T-helper 17 cell (primary cell): Measurements from ENCODE around the gene SNTG2. TPM values are rescaled to one million over a fixed set of nuclear protein-coding genes. Genes with fewer than 3 reads are reported as not detected.
"Not testable (repeated sequence)": the region's sequence is repeated elsewhere in the genome, so short reads cannot be mapped to it uniquely, and the experiment has no call there.

Experiments used
- ATAC-seq: fragments of 150-1000 bp; cut with Tn5 transposase; 2 replicates; pipeline ENCODE4 v1.10.0; 2021; ENCODE audit warnings: mild to moderate bottlenecking, moderate library complexity
- DNase-seq, 3 donors: peaks; one replicate each; pipeline versions ENCODE4 v3.0.0 to v3.0.0-alpha.2; 2020 to 2021
- H3K9me3 ChIP-seq: one replicate; pipeline ENCODE4 v1.7.0; 2013; ENCODE audit warnings: low read length, mild to moderate bottlenecking; ENCODE audit not compliant: control insufficient read depth, poor library complexity, severe bottlenecking
- H3K27ac Mint-ChIP-seq: one replicate; pipeline ENCODE4 v1.8.0; 2022; ENCODE audit warnings: mild to moderate bottlenecking, moderate library complexity, mixed read lengths
- H3K27me3 Mint-ChIP-seq: one replicate; pipeline ENCODE4 v1.8.0; 2022; ENCODE audit warnings: mixed read lengths
- H3K36me3 Mint-ChIP-seq: one replicate; pipeline ENCODE4 v1.8.0; 2022; ENCODE audit warnings: low read depth, mixed read lengths
- H3K4me1 Mint-ChIP-seq: one replicate; pipeline ENCODE4 v1.8.0; 2022; ENCODE audit warnings: mild to moderate bottlenecking, mixed read lengths
- H3K4me3 Mint-ChIP-seq: one replicate; pipeline ENCODE4 v1.8.0; 2022; ENCODE audit warnings: mild to moderate bottlenecking, moderate library complexity, mixed read lengths
- total RNA-seq, 4 donors: library from RNA in 2 of 4; stranded (reverse) in 2 of 4; gene quantifications; one replicate each; pipeline ENCODE4 v1.2.3 and lab custom pipeline; 2022 to 2026

Gene SNTG2
- total RNA-seq, 2 donors from 2014 or later = 2.0 to 6.3 TPM

DNA sequence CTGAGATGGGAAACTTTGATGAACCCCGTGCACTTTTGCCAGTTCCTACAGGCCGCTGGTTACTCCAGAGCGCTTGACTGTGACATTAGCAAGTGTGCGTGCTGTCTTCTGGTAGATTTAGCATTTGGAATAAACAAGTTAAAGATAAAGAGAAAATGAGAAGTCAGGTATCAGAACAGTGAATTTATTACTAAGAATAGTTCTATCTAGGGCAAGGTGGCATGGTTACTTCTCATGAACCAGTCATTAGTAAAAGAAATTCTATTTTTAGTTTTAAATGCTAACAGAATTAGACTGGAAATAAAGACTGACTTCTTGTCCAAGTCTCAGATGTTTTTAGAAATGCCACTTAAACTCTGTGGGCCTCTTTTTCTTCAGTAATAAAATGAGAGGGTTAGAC lies 258.6 kb downstream of the SNTG2 start:
- H3K4me3 Mint-ChIP-seq = no peak overlapping the region
- no peaks in the 10 kb centered on the region for H3K27me3 Mint-ChIP-seq
- H3K36me3 Mint-ChIP-seq = no peaks in the 10 kb centered on the region
- H3K9me3 ChIP-seq = peaks cover 2% of the 10 kb centered on the region
- ATAC-seq (no peak), DNase-seq (no peak)
- H3K27ac Mint-ChIP-seq = no peak overlapping the region
- no peaks in the 10 kb centered on the region for H3K4me1 Mint-ChIP-seq

DNA sequence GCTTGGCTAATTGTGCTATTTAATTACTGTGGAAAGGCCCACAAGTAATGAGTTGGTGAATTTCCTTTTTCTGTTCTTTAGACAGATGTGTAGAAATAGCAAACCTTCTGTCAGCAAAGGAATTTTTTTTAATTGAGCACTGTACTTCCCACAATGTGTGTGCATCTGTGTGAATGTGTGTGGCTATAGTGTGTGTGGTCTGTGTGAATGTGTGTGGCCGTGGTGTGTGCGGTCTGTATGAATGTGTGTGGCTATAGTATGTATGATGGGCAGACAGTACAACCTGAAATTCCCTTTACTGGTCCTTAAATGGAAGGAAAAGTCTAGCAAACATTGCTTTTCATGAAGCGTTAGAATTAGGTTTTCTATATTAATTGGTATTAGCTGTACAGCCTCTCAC lies 259.1 kb downstream of the SNTG2 start:
- H3K36me3 Mint-ChIP-seq = no peaks in the 10 kb centered on the region
- no peak overlapping the region for H3K27ac Mint-ChIP-seq
- no peak overlapping the region for H3K4me3 Mint-ChIP-seq
- DNase-seq (no peak), ATAC-seq (no peak)
- no peaks in the 10 kb centered on the region for H3K4me1 Mint-ChIP-seq
- H3K9me3 ChIP-seq = peaks cover 2% of the 10 kb centered on the region
- H3K27me3 Mint-ChIP-seq = no peaks in the 10 kb centered on the region

DNA sequence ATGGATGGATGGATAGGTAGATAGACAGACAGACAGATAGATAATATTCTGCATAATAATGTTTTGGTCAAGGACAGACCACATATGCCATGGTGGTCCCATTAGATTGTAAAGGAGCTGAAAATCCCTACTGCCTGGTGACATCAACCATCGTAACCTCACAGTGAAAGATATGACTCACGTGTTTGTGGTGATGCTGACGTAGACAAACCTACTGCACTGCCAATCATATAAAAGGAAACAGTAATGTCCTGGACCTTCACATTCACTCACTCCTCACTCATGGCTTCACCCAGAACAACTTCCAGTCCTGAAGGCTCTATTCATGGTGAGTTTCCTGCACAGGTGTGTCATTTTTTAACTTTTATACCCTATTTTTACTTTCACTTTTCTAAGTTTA lies 259.7 kb downstream of the SNTG2 start:
- no peaks in the 10 kb centered on the region for H3K4me1 Mint-ChIP-seq
- H3K36me3 Mint-ChIP-seq = no peaks in the 10 kb centered on the region
- DNase-seq (no peak), ATAC-seq (no peak)
- peaks cover 2% of the 10 kb centered on the region for H3K9me3 ChIP-seq
- H3K27me3 Mint-ChIP-seq = no peaks in the 10 kb centered on the region
- H3K4me3 Mint-ChIP-seq = no peak overlapping the region
- no peak overlapping the region for H3K27ac Mint-ChIP-seq

DNA sequence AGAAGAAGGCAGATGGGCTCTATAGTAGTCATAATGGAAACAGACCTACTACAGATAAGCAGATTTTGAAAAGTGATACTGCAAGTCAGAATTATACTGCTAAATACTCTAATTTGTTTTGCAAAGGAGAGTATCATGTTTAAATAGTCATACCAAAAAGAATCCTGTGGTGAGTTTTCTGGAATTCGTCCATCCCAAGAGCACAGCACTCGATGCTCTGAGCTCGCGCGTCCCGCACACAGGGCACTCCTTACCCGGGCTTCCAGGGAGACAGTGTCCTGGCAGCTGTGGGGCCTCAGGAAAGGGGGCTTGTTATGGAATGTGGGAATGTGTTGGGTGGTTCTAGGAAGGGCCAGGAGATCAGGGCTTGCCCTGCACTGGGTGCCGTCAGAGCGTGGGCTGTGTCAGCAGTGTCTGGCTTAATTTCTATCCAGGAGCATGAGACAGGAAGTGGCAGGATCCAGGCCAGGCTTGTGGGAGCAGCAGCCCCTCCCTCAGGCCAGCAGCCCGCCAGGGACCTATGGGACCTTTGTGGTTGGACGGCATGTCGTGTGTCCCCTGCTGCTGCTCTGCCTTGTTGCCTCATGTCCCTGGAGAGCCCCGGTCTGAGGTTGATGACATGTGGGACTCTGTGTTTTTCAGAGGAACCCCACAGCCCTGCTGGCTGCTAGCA lies 269.4 kb downstream of the SNTG2 start:
- Mint-ChIP-seq H3K36me3 (no peaks in the 10 kb centered on the region), H3K27ac (no peak overlapping the region), H3K27me3 (no peaks in the 10 kb centered on the region), H3K4me1 (peaks cover 3% of the 10 kb centered on the region), H3K4me3 (no peak overlapping the region)
- ATAC-seq (no peak), DNase-seq (no peak)
- no peaks in the 10 kb centered on the region for H3K9me3 ChIP-seq

DNA sequence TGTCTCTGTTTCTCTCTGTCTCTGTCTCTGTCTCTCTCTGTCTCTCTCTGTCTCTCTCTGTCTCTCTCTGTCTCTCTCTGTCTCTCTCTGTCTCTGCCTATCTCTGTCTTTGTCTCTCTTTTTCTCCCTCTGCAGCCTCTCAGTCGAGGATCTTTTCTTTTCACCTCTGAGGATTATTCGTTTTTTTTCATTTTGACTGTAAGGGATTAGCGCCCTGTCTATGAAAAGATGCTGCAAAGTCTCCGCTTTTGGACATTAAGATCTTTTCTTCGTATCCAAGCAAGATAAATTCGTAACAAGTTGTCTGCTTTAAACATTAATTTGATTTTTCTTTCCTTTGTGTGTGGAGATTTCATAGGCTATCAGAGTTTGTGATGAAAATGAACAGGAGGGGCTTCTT lies 271.4 kb downstream of the SNTG2 start:
- Mint-ChIP-seq H3K4me1 (peaks cover 3% of the 10 kb centered on the region), H3K4me3 (peak overlapping the region; percentile 10), H3K27ac (peak overlapping the region; percentile 65), H3K36me3 (no peaks in the 10 kb centered on the region), H3K27me3 (no peaks in the 10 kb centered on the region)
- no peak for DNase-seq
- H3K9me3 ChIP-seq = no peaks in the 10 kb centered on the region
- ATAC-seq = no peak

DNA sequence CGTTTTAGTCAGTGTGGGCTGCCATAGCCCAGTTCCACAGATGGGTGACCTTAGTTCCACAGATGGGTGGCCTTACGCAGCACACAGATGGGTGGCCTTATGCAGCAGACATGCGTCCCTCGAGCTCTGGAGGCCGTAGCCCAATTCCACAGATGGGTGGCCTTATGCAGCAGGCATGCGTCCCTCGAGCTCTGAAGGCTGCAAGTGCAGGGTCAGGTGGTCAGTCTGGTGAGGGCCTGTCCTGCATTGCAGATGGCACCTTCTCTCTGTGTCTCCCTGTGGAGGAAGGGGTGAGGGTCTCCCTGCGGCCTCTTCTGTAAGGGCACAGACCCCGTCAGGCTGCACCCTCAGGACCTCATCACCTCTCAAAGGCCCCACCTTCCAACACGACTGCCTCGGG lies 273.1 kb downstream of the SNTG2 start:
- H3K9me3 ChIP-seq = no peaks in the 10 kb centered on the region
- Mint-ChIP-seq H3K4me1 (peaks cover 6% of the 10 kb centered on the region), H3K27me3 (no peaks in the 10 kb centered on the region), H3K36me3 (no peaks in the 10 kb centered on the region), H3K27ac (no peak overlapping the region), H3K4me3 (no peak overlapping the region)
- DNase-seq = no peak
- ATAC-seq = no peak

DNA sequence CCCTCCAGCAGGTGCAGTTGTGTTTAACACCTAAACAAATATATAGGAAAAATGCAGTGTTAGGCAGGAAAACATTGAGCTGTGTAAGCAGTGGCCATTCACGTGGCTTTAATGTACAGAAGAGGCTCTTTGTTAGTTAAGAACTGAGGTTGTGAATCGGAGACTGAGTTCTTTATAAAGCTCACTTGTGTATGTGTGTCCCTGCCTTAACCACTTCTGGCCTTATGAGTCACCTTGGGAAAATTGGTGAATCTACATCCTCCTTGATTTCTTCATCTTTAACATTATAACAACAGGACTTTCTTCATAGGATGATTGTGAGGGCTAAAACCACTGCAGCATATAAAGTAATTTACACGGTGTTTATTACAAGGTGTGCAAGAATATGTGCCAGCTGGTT lies 274.3 kb downstream of the SNTG2 start:
- Mint-ChIP-seq H3K27ac (no peak overlapping the region), H3K4me1 (peaks cover 7% of the 10 kb centered on the region), H3K4me3 (no peak overlapping the region), H3K36me3 (no peaks in the 10 kb centered on the region), H3K27me3 (no peaks in the 10 kb centered on the region)
- no peaks in the 10 kb centered on the region for H3K9me3 ChIP-seq
- DNase-seq = no peak
- no peak for ATAC-seq

DNA sequence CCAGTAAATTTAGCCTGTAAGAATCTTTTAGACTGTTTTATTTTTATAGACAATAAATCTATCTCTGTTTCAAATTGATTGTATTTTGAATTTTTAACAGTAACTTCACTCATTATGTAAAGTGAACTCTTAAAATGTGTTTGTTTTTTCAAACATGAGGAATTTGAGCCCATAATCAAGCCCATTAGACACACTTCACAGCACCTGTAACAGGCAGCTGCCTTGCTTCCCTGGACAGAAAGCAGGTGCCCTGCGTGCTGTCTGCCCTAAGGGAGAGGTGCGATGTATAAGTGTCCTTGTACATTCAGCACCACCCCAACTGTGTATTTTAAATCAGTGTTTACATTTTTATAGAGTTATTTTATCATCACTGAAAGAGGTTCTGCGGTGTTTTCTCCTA lies 276.1 kb downstream of the SNTG2 start:
- ATAC-seq (no peak), DNase-seq (no peak)
- no peak overlapping the region for H3K27ac Mint-ChIP-seq
- H3K4me3 Mint-ChIP-seq = no peak overlapping the region
- H3K27me3 Mint-ChIP-seq = no peaks in the 10 kb centered on the region
- no peaks in the 10 kb centered on the region for H3K36me3 Mint-ChIP-seq
- H3K9me3 ChIP-seq = no peaks in the 10 kb centered on the region
- H3K4me1 Mint-ChIP-seq = peaks cover 9% of the 10 kb centered on the region

DNA sequence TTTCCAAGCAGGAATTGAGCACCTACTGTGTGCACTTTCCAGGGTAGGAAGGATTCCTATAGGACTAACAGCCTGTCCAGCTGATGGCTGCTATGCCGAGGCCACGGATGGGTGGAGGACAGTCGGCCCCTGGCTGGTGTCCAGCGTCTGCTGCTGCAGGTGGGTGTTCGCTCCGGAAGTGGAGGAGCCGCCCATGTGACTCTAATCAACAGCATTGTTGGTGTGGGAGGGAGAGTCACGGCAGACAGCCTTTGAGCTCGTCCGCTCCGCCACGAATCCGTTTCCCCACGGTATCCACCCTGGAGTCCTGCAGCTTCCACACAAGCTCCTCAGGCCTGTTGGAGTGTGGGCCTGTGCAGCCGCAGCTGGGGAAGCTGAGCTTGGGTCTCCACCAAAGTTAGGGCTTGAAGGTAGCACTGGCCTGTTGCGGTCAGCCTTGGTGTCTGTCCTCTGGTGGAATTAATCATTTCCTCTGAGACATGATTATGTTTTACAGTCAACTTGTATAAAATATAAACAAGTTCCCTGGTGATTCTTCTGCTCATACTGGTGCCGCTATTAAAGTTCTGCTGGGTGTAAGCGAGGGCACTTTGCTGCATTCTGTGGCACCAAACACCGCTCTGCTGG lies 276.7 kb downstream of the SNTG2 start:
- no peak for DNase-seq
- ATAC-seq = no peak
- Mint-ChIP-seq H3K27ac (no peak overlapping the region), H3K36me3 (no peaks in the 10 kb centered on the region), H3K27me3 (no peaks in the 10 kb centered on the region), H3K4me3 (no peak overlapping the region), H3K4me1 (peaks cover 9% of the 10 kb centered on the region)
- H3K9me3 ChIP-seq = no peaks in the 10 kb centered on the region

DNA sequence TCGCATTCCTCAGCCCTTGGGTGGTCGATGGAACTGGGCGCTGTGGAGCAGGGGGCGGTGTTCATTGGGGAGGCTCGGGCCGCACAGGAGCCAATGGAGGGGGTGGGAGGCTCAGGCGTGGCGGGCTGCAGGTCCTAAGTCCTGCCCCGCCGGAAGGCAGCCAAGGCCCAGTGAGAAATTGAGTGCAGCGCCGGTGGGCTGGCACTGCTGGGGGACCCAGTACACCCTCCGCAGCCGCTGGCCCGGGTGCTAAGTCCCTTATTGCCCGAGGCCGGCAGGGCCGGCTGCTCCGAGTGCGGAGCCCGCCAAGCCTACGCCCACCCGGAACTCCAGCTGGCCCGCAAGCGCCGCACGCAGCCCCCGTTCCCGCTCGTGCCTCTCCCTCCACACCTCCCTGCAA lies 278.9 kb downstream of the SNTG2 start:
- ATAC-seq, H3K9me3 ChIP-seq, H3K36me3 Mint-ChIP-seq, H3K27ac Mint-ChIP-seq, H3K27me3 Mint-ChIP-seq, DNase-seq, H3K4me1 Mint-ChIP-seq, H3K4me3 Mint-ChIP-seq: not testable (repeated sequence)

DNA sequence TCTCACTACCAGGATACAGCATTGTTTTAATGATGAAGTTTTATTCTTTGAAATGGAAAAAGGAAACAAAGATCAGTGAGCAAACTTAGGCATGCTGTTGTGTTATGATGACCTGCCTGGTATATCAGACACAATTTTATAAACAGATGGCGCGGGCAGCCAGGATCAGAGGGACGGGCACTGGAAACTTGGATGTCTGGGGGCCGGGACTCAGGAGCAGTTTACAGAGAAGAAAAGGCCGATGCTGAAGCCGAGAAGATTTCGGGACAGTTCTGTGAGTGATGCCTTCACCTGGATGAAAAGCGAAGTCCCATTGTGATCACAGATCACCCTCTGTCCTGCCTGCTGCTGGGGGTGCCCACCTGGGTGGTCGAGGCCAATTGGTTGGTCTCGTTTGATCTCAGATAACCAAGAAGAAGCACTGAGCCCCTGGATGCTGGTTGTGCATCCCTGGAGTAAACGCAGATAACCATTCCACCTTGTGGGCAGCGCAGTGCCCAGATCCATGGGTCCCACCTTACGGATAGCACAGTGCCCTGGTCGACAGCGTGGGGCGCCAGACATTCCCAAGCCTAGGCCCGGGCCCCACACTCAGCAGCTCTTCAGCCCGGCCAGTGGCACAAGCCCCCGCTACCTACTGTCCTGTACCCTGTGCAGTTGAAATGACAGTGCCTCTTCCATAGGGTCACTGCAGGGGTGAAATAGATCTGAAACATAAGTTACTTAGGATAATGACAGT lies 279.7 kb downstream of the SNTG2 start:
- no peak overlapping the region for H3K4me3 Mint-ChIP-seq
- no peaks in the 10 kb centered on the region for H3K9me3 ChIP-seq
- no peaks in the 10 kb centered on the region for H3K36me3 Mint-ChIP-seq
- no peaks in the 10 kb centered on the region for H3K27me3 Mint-ChIP-seq
- DNase-seq = no peak
- ATAC-seq = no peak
- no peak overlapping the region for H3K27ac Mint-ChIP-seq
- peaks cover 9% of the 10 kb centered on the region for H3K4me1 Mint-ChIP-seq

DNA sequence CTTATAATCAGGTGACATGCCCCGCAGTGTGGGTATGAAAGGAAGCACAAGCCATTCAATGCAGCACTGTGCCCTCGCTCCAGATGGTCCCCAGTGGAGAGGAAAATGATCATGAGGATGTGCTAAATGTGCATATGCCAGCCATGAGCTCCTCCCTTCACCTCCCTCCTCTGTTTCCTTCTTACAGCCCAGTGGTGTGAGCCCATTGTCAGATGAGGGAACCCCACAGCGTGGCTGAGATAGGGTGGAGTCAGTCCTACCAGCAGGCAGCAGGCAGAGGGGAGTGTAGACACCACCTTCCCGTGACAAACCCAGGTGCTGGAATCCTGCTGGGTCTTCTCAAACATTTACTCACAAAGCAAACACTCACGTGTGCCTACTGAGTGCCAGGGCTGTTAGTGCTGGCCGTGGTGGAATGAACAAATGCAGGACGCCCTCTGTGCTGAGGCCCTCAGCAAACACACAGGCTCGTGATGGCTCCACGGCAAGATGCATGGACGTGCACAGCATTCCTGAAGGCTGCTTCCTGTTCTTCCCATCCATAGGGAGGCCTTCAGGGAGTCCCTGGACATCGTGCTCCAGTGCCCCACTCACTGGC lies 280.9 kb downstream of the SNTG2 start:
- no peak overlapping the region for H3K4me3 Mint-ChIP-seq
- H3K27me3 Mint-ChIP-seq = no peaks in the 10 kb centered on the region
- H3K27ac Mint-ChIP-seq = no peak overlapping the region
- DNase-seq (no peak), ATAC-seq (no peak)
- peaks cover 9% of the 10 kb centered on the region for H3K4me1 Mint-ChIP-seq
- no peaks in the 10 kb centered on the region for H3K36me3 Mint-ChIP-seq
- H3K9me3 ChIP-seq = no peaks in the 10 kb centered on the region

DNA sequence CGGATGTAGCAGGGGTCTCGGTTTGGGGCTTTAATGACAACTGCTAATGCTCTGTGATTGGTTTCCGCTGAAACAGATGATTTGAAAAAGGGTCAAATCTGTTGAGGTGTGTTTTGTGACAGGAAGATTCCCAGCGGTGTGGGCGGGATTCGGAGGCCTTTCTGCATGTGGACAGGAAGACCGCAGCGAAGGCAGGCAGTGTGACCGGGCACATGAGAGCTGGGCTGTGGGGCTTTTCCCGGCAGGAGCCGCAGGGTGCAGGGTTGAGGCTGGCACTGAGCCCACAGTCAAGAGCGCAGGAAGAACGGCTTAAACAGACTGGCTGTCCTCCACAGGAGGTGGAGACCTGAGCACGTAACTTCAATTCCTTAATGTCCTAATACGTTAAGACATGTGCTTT lies 282.6 kb downstream of the SNTG2 start:
- Mint-ChIP-seq H3K4me3 (no peak overlapping the region), H3K36me3 (no peaks in the 10 kb centered on the region), H3K4me1 (peaks cover 9% of the 10 kb centered on the region), H3K27ac (no peak overlapping the region), H3K27me3 (no peaks in the 10 kb centered on the region)
- no peak for DNase-seq
- ATAC-seq = no peak
- no peaks in the 10 kb centered on the region for H3K9me3 ChIP-seq
